HG03521 (cell line): ENCODE results near the gene MDM1.

Experiments
- ATAC-seq: cut with Tn5 transposase; IDR thresholded peaks from one replicate; pipeline ENCODE4 v1.9.1; 2021; ENCODE audit warnings: mild to moderate bottlenecking, moderate library complexity; ENCODE audit not compliant: unreplicated experiment

MDM1 gene

DNA sequence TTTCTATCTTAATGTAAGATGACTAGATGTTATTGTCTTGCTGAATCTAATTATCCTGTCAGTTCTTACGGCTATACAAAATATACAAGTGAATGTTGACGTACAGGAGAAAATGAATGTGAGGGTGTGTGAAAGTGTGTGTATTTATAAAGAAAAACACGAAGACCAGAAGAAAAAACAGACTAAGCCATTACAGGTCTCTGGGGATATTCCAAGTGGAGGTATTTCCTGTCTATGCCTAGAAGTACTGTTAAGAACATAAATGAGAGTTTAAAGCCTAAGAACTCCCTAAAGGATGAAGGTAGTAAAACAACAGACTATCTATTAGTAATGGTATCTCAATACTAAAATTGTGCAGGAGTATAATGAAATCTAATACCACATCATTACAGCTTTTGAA lies 7.6 kb downstream of the MDM1 start:
- no peak for ATAC-seq

DNA sequence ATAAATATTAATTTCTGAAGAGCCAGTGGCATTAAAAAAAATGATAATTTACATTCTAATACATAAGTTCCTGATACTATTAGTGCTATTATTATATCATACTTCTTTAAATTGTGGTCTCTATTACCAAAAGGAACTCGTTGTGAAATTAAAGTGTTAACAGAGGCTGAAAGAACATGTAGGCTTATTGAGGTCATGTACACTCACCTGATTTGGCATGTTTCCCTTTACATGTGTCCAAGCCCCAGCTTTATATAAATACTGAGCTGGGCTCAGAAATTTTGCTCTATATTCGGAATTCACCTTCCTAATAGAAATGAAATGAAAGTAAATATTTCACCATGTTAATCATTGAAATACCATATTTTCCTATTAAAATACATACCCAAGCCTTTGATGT lies 11.0 kb downstream of the MDM1 start:
- ATAC-seq, result no peak

DNA sequence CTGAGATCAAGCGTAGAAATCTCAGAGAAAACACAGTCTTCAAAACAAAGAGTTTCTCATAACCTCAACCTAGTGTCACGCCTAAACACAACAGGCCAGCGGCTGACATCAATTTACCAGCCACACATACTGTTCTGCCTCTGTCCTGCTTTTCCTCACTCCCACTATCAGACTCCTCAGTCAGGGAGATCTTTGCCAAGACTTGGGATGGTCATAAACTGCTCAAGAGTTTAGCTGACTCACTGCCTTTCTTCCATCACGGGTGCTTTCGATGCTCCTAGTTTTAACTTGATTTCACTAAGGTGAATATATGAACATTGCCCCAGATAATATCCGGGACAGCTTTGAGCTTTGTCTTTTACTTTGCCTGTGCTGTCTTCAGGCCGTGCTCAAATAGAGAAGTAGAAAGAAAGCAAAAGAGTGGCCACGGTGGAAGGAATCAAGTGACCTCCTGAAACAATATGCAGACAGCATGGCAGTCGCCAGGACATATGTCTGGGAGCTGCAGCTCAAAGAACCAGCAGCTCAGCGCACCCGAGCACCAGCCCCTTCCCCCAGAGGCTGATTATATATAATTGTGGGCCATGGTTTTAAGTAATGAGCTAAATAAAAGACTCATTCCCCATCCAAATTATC lies 12.1 kb downstream of the MDM1 start:
- ATAC-seq, result no peak

DNA sequence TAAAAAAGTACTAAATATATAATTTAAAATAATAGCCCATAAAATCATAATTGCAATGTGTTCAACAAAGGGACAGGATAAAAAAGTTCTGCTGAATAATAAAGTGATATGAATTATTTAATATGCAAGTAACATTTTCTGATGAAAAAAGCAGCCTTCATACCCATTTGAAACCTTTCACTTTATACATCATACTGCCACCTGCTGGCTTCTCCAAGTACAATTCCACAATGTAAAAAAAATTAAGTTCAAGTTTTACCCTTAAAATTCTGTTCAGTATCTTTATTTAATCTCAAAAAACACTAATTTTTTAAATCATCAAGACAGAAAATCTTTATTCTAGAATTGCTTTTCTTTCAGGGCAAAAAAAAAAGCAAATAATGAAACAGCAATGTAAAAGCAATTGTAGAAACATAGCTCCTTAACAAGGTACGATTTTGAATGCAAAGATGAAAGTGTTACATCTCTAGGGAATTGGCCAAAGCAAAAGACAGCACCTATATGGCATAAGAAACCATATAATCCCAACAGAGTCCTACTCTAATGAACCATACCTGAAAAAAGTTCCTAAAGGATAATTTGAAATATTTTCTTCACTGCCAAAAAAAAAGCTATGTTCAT lies 15.0 kb downstream of the MDM1 start:
- no peak for ATAC-seq

DNA sequence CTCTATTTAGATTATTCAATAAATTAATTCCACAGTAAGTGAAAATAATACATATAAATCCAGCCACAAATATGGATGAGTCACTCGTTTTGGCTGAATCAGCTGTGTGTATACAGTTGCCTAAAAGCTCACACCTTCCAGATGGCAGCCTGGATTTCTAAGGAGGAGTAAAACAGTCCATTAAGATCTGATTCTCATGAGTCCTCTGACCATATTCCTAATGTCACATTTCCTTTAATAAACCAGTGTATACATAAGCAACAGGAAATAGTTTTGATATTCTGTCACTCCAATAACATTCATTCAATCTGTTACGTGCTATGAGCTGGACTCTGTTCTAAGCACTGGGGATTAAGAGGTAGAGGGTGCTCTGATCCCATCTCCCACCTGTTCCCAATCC lies 21.8 kb downstream of the MDM1 start:
- no peak for ATAC-seq

DNA sequence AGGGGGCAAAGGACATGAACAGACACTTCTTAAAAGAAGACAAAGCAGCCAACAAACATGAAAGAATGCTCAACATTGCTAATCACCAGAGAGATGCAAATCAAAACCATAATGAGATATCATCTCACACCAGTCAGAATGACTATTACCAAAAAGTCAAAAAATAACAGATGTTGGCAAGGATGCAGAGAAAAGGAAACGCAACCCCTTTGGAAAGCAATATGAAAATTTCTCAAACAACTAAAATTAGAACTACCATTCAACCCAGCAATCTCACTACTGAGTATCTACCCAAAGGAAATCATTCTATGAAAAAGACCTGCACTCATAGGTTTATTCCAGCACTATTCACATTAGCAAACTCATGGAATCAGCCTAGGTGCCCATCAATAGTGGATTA lies 25.6 kb downstream of the MDM1 start:
- ATAC-seq, result no peak

DNA sequence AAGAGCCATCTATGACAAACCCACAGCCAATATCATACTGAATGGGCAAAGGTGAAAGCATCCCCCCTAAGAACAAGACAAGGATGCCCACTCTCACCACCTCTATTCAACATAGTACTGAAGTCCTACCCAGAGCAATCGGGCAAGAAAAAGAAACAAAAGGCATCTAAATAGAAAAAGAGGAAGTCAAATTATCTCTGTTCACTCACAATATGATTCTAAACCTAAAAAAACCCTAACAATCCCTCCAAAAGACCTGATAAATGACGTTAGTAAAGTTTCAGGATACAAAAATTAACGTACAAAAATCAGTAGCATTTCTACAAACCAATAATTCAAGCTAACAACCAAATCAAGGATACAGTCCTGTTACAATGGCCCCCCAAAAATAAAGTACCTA lies 26.9 kb downstream of the MDM1 start:
- no peak for ATAC-seq

DNA sequence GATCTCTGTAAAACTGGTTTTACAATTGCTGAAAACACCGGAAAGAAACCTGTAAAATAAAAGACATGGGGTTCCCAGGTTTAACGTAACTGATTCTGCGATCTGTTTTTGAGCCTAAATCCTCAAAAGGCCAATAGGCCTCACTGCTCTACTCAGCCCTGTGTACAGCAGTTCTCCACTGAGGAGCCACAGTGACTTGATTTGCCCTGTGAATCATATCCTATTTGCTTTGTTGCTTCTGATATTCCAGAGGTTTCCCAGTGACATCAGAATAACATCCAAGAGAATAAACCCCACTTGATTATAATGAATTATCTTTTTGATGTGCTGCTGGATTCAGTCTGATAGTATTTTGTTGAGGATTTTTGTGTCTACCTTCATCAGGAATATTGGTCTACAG lies 27.5 kb downstream of the MDM1 start:
- ATAC-seq, result no peak

DNA sequence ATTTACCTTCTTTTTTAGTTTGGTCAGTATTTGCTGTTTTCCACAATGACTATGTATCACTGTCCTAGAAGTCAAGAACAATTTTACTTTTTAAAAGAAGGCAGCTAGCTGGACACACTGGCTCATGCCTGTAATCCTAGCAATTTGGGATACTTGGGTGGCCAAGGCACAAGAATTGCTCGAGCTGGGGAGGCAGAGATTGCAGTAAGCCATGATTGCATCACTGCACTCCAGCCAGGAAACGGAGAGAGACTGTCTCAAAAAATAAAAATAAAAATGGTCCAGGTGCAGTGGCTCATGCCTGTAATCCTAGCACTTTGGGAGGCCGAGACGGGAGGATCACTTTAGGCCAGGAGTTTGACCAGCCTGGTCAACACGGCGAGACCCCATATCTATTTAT lies 28.3 kb downstream of the MDM1 start:
- ATAC-seq, result no peak

DNA sequence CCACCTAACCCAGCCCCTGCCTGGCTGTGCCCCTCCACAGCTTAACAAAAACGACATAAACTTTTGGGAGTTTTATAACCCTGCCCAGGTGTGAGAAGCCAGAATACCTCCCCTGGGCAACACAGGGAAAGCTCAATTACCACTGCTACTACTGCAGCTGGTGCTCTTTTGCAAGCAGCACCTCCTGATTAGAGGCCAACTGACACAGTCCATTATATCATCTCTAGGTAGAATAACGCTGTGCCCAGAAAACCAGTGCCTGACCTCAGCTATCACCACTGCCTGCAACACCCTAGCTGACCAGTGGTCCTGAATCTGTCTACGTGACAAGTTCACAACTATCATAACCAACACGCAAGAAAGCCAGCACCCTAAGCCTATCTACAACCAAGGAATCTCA lies 34.2 kb downstream of the MDM1 start:
- no peak for ATAC-seq

DNA sequence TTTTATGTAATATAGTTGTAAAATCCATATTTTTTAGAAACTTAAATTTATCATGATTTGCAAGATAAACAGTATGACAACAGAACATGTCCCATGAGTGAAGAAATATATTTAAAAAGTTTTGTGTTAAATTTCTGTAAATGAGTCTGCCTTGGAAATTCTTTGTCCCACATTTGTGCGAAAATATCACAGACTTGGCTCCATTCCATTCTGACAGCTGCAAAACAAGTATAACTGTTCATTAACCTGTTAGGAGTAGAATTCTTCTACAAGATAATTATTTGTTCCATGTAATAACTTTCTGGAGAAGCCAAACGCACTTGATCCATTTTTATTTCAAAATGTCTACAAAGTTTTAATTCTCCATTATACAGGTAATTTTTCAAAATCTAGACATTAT lies 37.9 kb downstream of the MDM1 start:
- no peak for ATAC-seq

DNA sequence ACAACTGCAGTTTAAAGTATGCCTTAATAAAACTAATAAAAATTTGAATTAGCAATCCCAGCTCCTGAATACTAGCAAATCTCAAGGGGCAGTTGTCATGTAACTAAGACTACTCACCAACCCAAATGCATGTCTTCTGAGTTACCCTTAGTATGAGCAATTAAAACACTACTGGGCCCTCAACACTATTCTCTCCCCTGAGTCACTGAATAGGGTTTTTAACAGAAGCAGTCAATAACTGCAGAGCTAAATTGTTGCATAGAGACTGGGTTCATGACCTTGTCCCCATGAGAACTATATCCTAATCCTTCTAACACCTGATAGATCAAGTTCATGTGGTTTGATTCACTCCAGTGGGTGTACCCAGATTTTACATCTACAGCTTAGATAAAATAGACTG lies 38.8 kb downstream of the MDM1 start:
- ATAC-seq, result no peak

DNA sequence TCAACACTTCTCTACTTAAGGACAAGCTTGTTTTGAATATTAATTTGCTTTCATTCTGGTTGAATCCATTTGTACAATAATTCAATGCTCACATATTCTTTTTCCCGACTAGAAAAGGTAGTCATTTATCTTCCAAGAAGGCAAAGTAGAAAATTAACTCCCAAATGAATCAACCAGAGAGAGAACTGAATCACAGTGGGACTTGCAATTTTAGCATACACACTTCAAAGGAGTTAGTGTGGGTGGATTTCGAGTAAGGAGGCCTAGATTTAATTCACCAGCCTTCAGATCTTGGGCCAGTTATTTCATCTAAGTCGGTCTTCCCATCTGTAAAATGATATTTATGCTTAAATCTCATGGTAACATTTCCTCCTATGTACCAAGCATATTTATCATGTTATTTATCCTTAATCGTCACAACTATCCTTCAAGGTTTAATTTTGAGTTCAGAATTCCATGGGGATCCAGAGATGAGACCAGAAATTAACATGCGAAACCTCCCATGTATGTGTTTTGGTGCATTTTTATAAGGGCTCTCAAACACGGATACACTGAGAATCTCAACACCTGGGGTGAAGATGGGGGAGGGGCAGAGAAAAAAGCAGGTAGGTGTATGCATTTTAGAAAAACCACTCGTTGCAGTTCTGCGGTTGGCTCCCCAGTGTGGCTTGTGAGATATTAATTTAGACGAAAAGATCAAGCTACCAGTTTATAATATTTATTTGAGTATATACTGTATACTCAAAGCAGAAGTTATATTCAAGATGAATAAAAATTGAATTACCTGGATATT lies 39.8 kb downstream of the MDM1 start:
- no peak for ATAC-seq

DNA sequence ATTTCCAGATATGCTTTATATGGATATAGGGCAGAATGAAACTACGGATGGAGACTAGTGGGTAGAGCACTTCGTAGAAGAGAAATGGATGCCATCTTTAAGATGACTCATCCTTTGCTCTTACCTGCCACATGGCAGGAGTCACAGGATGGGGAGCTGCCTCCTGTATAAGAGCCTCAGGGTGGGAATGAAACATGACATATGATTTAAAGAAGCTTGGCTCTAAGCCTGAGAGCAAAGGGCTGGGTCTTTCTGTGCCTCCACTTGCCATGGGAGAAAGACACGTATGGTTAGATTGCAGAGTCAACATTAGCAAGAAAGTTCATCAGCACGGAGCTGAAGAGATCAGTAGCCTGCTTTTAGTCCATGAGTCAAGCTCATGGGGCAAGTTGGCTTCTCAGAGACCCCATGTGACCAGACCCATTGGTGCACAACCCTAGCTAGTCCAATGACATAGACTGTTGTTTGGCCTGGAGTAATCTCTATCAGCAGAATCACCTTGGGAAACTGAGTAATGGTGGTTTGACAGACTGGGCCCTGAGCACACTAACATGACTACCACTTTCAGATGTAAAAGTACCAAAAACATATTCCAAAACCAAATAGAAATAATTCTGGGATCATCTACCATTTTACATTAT lies 40.6 kb downstream of the MDM1 start:
- no peak for ATAC-seq

DNA sequence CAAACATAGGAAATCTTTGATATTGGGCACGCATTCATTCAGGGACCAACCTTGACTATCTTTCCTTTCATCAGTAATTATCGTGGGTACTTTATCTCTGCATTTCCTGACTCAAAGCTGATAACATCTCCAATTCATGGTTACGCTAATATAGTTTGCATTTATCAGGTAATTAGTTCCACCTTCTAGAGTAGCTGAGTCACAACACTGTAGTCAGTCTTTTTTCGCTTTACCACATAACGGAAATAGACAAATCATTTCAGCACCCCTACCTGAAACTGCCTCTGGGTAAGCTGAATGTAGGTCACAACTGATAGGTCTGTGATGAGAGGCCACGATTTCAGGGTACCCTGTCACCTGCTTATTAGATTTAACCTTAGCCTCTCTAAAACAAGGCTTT lies 42.0 kb downstream of the MDM1 start:
- peak; percentile 99 for ATAC-seq

DNA sequence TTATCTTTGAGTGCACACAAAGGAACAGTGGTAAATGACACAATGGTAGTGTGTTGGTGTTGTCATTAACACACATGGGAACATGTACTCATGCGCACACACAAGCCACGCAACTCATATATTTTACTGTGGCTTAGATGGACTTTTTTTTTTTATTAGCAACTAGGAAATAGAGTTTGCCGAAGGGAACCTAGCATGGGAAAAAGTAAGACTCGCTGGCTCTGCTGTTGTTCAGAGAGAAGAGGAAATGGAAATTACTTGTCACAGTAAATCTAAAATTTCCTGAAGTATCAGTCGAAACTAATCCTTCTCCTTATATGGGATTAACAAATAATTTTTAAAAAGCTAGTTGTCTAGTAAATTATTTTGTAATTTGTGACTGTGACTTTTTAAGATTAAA lies 45.1 kb downstream of the MDM1 start:
- no peak for ATAC-seq

DNA sequence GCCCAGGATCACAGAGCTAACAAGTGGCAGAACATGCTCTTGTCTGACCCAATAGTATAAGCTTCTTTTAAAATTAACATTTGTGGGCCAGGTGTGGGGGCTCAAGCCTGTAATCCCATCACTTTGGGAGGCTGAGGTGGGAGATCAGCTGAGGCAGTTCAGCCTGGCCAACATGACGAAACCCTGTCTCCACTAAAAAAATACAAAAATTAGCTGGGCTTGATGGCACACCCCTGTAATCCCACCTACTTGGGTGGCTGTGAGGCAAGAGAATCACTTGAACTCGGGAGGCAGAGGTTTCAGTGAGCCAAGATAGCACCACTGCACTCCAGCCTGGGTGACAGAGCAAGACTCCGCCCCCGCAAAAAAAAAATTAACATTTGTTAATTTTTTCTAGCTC lies 45.8 kb downstream of the MDM1 start:
- no peak for ATAC-seq

DNA sequence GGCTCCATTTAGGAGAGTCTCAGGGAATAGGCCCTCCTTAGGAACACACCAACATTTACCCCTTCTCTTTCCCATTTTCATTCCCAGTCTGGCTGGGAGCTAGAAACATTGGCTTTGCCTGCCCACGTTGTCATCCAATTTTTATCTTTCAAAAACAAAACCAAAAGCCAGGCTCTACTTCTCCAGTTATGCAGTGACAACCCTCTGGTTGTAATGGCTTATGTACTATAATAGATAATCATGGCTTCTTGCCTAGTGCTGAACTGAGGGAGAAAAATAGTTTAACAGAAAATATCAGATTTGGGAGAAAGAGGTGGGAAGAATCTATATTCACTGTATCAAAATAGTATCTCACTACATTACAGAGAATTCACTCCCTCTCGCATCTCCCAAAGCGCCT lies 46.6 kb downstream of the MDM1 start:
- ATAC-seq, result no peak

DNA sequence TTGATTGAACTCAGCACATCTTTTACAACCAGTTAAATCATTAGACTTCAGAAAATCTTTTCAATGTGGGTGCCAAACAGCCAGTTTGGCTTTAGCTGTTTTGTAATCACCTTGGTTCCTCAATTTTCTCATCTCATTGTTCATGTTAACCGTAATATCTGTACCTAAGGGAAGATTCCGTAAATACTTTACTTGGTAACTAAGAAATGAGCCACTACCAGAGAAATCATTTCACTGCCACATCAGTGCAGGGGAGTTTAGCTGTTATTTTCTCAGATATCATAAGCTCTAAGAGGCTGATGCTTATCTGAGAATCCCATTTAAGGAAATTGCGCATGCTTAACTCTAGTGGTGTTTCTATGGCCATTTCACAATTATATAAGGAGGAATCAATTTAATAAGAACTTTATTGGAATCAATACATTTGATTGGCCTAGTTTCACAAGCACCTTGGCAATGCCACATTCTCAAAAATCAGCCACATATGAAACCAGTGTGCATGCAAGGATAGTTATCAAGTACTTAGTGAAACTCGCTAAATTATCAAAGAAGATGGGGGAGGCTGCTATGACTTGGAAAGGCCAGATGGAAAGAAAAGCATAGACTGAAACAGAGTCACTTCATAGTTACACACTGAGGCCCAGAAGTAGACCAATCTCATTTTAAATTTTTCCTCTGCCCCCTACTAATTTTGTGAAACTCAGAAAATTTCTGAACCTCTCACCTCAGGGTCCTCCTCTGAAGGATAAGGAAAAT lies 50.7 kb downstream of the MDM1 start:
- ATAC-seq, result no peak

DNA sequence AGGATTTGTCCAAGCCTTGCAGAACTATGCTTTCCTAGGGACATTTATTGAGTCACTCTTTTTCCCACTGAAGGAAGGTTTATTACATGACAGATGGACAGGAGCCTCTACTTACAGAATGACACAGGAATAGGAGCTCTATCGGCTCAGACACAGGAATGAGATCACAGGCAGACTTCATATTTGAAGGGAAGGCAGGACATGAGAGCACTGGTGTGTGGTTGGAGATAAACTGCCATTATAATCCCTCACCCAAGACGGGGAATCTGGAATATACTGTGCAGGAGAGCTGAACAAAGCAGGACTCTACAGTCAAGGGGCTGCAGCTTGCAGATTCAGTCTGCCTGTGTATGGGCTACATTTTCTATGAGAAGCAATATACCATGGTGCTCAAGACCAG lies 51.9 kb downstream of the MDM1 start:
- no peak for ATAC-seq
